Thyroid gland (tissue), 4 donors: ENCODE results near the gene UTP4. TPM values are rescaled to one million over a fixed set of nuclear protein-coding genes. Genes with fewer than 3 reads are reported as not detected.

Experiments used
- DNase-seq, 2 donors: peaks; one replicate each; pipeline ENCODE4 v3.0.0-alpha.2; 2019
- H3K27ac ChIP-seq, 3 donors: fragments of 200-600 bp; sonication (generic); 1 replicate in 2 of 3; 2 replicates in 1 of 3; pipeline ENCODE4 v1.5.1; 2016 to 2019; ENCODE audit warnings: mild to moderate bottlenecking in 1 of 3, moderate library complexity in 1 of 3
- H3K27me3 ChIP-seq: fragments of 200-600 bp; sonication (generic); one replicate; pipeline ENCODE4 v1.5.1; 2019
- H3K36me3 ChIP-seq, 2 donors: fragments of 200-600 bp; sonication (generic); one replicate each; pipeline ENCODE4 v1.5.1; 2016 to 2019
- H3K4me1 ChIP-seq, 2 donors: fragments of 200-600 bp; sonication (generic); one replicate each; pipeline ENCODE4 v1.5.1; 2017 to 2019
- H3K4me3 ChIP-seq, 3 donors: fragments of 200-600 bp; sonication (generic); replicated peaks in 1 of 3; 1 replicate in 2 of 3; 2 replicates in 1 of 3; pipeline ENCODE4 v1.5.1; 2016; ENCODE audit warnings: mild to moderate bottlenecking in 1 of 3
- H3K9me3 ChIP-seq: fragments of 200-600 bp; sonication (generic); one replicate; pipeline ENCODE4 v1.5.1; 2017
- POLR2A ChIP-seq, 2 donors: fragments of 450-650 bp; IDR thresholded peaks; one replicate each; pipeline ENCODE4 v1.6.1; 2017; ENCODE audit warnings: antibody characterized with exemption in 2 of 2, mild to moderate bottlenecking in 2 of 2, moderate library complexity in 1 of 2
- WGBS, 2 donors: methylation state at CpG; one replicate each; pipeline ENCODE4 v1.1.5; 2017; 5-methylcytosine and 5-hydroxymethylcytosine counted together
- intact Hi-C: fragments of 100-400 bp; cut with DNase I; formaldehyde crosslinking; loops from one replicate; pipeline ENCODE4 v1.15.1; 2023
- total RNA-seq, 4 donors: library from RNA; depleted of rRNA; stranded (reverse); fragments of >200 nt; gene quantifications; one replicate each; pipeline ENCODE4 v1.2.3, GENCODE V29; 2016
- TF ChIP-seq, protein P1 (sequence below), 6 experiments: fragments of 200-600 bp in 3 of 6; fragments of 450-650 bp in 3 of 6; sonication (generic) in 3 of 6; IDR thresholded peaks; one replicate each; pipeline ENCODE4 v1.5.1; 2016 to 2019; ENCODE audit warnings: antibody characterized with exemption in 6 of 6, mild to moderate bottlenecking in 2 of 6, inconsistent platforms in 1 of 6, moderate library complexity in 1 of 6

UTP4 gene
- total RNA-seq, 4 donors from 2014 or later = 22.4 to 33.1 (median 24.1) TPM

DNA sequence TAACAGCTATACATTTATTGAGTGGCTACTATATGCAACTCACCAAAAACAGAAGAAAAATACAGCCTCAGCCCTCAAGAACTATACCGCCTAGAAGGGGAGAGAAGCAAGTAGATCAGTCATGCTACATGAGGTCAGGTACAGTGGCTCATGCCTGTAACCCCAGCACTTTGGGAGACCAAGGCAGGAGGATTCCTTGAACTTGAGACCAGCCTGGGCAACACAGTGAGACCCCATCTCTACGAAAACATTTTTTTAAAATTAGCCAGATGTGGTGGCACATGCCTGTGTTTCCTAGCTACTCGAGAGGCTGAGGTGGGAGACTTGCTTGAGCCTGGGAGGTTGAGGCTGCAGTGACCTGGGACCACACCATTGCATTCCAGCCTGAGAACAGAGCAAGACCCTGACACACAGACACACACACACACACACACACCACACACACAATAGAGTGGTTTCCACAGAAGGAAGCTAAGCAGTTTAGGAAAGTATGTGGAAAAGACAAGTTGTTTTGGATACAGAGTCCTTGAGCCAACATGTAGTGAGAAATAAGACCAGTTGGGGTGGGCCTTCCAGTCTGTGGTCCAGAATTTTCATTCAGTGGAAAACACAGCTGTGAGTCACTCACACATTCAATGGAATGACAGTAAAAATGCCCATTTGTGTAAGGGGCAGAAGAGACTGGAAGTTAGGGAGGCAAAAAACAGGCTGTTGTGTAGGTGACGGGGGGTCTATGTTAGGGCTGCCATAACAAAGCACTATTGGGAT, 43.8 kb downstream of the UTP4 start:
- Histone ChIP-seq H3K27ac (peak overlapping the region in 1 of 3 donors; percentile 21), H3K9me3 (no peaks in the 10 kb centered on the region), H3K27me3 (no peaks in the 10 kb centered on the region), H3K36me3 (no peaks in the 10 kb centered on the region), H3K4me1 (peaks cover 34 to 61% of the 10 kb centered on the region in 2 donors), H3K4me3 (no peak overlapping the region)
- intact Hi-C loops = no loop called here
- WGBS, 2 donors = 89 to 97% methylated on average over 3 to 4 of the region's 4 CpGs
- DNase-seq = no peak
- TF ChIP-seq, protein P1, sequence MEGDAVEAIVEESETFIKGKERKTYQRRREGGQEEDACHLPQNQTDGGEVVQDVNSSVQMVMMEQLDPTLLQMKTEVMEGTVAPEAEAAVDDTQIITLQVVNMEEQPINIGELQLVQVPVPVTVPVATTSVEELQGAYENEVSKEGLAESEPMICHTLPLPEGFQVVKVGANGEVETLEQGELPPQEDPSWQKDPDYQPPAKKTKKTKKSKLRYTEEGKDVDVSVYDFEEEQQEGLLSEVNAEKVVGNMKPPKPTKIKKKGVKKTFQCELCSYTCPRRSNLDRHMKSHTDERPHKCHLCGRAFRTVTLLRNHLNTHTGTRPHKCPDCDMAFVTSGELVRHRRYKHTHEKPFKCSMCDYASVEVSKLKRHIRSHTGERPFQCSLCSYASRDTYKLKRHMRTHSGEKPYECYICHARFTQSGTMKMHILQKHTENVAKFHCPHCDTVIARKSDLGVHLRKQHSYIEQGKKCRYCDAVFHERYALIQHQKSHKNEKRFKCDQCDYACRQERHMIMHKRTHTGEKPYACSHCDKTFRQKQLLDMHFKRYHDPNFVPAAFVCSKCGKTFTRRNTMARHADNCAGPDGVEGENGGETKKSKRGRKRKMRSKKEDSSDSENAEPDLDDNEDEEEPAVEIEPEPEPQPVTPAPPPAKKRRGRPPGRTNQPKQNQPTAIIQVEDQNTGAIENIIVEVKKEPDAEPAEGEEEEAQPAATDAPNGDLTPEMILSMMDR (IDR thresholded peaks at IDR 0.05) = no peak
- TF ChIP-seq POLR2A (IDR thresholded peaks at IDR 0.05) = no peak

DNA sequence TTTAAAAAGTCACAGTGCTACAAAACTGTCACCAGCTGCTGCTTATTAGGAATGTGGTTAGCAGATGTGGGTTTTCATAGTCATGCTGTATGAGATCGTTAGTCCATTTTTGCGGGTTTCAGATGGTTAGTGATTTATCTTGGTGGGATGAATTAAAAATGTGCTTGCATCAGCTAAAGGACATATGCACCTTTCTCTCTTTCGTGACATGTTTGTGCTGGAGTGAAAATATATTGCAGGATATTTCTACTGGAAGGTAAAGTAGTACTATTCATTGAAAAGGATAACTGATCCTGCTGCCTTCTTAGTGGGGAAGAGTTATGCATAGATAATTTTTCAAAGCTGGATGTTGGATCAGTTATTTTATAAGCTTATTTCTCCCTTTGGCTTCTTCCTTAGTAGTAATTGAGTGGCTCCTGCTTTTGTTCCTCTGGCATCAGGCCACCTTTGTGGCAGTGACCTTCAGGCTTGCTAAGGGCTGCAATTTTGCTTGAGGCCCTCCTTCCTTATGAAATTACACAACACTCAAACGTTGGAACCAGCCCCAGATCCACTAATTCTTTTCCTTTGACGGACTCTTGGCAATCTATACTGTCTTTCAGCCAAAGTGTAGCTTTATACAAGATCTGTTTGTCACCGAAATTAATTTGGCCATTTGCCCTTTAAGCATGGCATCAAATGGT, 47.0 kb downstream of the UTP4 start:
- TF ChIP-seq, protein P1 (IDR thresholded peaks at IDR 0.05) = no peak
- intact Hi-C loops = no loop called here
- peak; percentile 90 to 91 for DNase-seq
- no peak overlapping the region for H3K4me3 ChIP-seq
- peak overlapping the region; percentile 72 to 89 (median 78) for H3K27ac ChIP-seq
- H3K27me3 ChIP-seq = no peaks in the 10 kb centered on the region
- 5 to 7% methylated on average over 6 of the region's 6 CpGs for WGBS, 2 donors
- peaks cover 30 to 46% of the 10 kb centered on the region in 2 donors for H3K4me1 ChIP-seq
- H3K36me3 ChIP-seq = no peaks in the 10 kb centered on the region
- no peaks in the 10 kb centered on the region for H3K9me3 ChIP-seq

DNA sequence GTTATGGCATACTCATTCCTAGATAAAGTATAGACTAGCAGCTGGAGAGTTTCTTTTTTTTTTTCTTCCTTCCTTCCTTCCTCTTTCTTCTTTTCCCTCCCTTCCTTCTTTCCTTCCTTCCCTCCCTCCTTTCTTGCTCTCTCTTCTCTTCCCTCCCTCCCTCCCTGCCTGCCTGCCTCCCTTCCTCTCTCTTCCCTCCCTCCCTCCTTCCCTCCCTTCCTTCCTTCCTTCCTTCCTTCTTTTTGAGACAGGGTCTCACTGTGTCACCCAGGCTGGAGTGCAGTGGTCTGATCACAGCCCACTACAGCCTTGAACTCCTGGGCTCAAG, 47.5 kb downstream of the UTP4 start:
- Histone ChIP-seq H3K27me3 (no peaks in the 10 kb centered on the region), H3K4me3 (no peak overlapping the region), H3K36me3 (no peaks in the 10 kb centered on the region), H3K4me1 (peaks cover 30 to 43% of the 10 kb centered on the region in 2 donors), H3K27ac (peak overlapping the region; percentile 72 to 89 (median 78)), H3K9me3 (no peaks in the 10 kb centered on the region)
- no peak for DNase-seq
- TF ChIP-seq POLR2A (IDR thresholded peaks at IDR 0.05) = no peak
- TF ChIP-seq, protein P1 (IDR thresholded peaks at IDR 0.05) = no peak
- intact Hi-C loops = no loop called here

DNA sequence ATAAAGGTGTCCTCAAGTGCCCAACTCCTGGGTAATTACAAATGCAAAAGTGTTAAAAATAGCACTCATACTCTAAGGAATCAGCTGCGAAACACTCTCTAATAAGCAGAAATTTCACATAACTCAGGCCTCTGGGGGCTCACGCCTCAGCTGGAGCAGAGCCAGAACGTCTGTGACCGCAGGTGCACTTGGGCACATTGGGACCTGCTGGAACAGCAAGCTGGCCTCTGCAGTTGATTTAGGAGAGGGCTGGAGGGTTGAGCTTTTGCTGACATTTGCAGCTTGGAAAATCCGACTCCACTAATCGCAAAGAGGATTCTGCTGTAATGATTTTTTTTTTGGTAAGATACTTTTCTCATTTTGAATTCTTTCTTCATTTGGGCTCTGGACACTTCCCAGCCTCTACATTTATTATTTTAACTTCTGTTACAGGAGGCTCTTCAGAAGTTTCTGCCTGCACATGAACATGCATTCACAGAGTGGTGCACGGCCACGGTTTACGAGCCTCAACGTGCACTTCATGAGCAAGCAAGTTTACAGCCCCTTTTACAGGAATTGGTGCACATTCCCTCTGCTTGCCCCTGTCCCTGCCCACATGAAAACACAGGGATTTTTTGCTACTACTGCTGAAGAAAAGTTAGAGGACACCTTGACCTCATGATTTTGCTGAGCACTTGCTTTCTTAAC, 50.4 kb downstream of the UTP4 start:
- no peaks in the 10 kb centered on the region for H3K36me3 ChIP-seq

More for the DNA sequence above, 50.4 kb downstream of the UTP4 start:
- no peaks in the 10 kb centered on the region for H3K27me3 ChIP-seq
- TF ChIP-seq POLR2A (IDR thresholded peaks at IDR 0.05) = no peak
- TF ChIP-seq, protein P1 (IDR thresholded peaks at IDR 0.05) = no peak
- peak; percentile 92 to 94 for DNase-seq
- peak overlapping the region; percentile 64 to 72 (median 69) for H3K27ac ChIP-seq
- H3K4me3 ChIP-seq = no peak overlapping the region
- H3K4me1 ChIP-seq = peaks cover 38 to 46% of the 10 kb centered on the region in 2 donors
- 20 to 21% methylated on average over 10 of the region's 10 CpGs for WGBS, 2 donors
- intact Hi-C loops = no loop called here
- no peaks in the 10 kb centered on the region for H3K9me3 ChIP-seq
